HG03103 (cell line): Measurements from ENCODE around the gene KRTAP4-11.
"Not testable (repeated sequence)": the region's sequence is repeated elsewhere in the genome, so short reads cannot be mapped to it uniquely, and the experiment has no call there.

Experiments
- ATAC-seq: cut with Tn5 transposase; IDR thresholded peaks from one replicate; pipeline ENCODE4 v1.9.1; 2021; ENCODE audit warnings: low read depth; ENCODE audit not compliant: unreplicated experiment

Gene KRTAP4-11

DNA sequence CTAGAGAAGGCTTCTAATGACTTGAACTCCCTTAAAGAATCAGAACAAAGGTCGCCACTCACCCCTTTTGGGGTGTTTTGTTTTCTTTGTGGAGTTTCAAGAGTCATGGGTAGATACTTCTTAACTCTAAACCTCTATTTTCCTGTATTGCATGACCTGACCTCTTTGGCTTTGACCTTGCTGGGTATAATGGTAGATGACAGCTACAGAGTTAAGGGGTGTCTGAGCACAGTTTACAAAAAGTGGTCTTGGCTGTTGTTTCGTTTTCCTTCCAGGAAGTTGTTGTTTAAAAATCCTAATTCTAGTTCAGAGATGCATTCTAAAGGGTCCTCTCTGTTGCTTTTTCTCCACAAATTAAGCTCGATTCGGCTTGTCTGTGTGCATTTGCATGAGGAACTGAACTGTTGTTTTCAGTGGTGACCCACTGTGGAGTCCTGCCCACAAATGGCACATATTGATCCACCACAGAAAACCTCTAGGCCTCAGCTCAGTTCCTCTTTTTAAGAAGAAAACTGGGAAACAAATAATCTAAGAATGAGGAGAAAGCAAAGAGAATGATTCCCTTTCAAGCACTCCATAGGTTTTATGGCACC, 29.3 kb downstream of the KRTAP4-11 start:
- ATAC-seq: not testable (repeated sequence)

DNA sequence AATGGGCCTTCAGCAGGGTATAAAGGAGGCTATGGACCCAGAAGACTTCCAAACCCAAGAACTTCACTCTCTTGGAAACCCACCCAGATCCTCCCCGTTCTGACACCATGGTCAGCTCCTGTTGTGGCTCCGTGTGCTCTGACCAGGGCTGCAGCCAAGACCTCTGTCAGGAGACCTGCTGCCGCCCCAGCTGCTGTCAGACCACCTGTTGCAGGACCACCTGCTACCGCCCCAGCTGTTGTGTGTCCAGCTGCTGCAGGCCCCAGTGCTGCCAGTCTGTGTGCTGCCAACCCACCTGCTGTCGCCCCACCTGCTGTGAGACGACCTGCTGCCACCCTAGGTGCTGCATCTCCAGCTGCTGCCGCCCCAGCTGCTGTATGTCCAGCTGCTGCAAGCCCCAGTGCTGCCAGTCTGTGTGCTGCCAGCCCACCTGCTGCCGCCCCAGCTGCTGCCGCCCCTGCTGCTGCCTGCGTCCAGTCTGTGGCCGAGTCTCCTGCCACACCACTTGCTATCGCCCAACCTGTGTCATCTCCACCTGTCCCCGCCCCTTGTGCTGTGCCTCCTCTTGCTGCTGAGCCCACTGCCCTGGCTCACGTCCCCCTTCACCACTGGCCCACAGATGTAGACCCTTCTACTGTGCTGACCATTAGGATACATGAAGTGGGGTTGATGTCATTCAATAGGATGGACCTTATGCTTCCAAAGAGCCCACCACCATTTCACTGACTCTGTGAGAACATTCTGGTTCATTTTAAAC, 33.9 kb downstream of the KRTAP4-11 start, which contains the start of gene KRTAP4-7:
KRTAP4-7 (plus strand) TSS at position 51 of the 757 bp plus-strand sequence; CDS start at position 108, 57 bp downstream.
- not testable (repeated sequence) for ATAC-seq

DNA sequence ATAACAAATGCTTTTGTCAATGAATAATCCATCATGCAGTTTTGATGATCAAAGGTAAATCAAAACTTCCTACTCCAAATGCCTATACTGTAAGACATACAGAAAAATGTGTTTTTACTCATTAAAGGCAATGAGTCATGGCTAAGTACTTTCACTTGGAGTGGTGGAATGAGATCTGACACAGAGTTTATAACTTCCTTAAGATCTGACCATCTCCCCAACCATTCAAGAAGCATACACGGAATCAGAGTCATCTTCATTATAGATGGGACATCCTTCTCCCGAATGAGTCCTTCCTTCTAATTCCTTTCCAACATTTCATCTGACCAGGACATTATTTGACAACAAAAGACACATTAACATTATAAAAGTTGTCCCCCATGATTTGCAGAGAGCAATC, 34.7 kb downstream of the KRTAP4-11 start:
- not testable (repeated sequence) for ATAC-seq

DNA sequence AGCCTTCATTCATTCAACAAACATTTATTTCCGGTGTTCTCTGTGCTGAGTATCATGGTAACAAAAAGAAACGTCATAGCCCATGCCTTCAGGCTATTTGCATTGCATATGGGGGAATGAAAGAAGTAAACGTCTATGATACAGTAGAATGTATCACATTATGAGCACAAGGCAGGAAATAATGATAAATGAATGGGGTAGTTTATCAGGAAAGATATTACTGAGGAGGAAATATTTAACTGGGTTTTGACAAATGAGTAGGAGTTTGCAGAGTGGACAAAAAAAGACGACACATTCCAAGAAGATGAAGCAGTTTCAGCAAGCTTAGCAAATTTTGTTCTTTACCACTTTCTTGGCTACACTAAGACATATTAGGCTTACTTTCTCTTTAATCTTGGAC, 35.5 kb downstream of the KRTAP4-11 start:
- ATAC-seq: no peak

- no peak for ATAC-seq
Measured at GRCh38 chr17:41076788-41077187, 41.4 kb downstream of the KRTAP4-11 start.

DNA sequence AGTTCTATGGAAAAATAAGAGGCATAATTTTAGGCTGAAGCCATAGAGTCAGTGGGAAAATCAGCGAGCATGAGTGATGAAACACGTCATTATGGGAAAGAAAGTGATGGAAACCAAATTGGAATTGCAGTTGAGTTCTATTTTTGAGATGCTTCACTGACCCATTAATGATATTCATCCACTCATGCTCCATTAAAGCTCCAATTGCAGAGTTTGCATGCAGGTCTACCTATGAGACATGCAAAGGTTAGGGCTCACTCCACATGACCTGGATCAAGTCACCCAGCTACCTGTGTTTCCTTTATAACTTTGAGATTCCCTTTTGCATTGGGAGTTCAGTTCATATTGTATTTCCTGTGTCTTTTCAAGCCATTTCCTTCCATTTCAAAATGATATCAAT, 44.5 kb downstream of the KRTAP4-11 start:
- no peak for ATAC-seq

- no peak for ATAC-seq
Measured at GRCh38 chr17:41071606-41072360, 46.4 kb downstream of the KRTAP4-11 start.

DNA sequence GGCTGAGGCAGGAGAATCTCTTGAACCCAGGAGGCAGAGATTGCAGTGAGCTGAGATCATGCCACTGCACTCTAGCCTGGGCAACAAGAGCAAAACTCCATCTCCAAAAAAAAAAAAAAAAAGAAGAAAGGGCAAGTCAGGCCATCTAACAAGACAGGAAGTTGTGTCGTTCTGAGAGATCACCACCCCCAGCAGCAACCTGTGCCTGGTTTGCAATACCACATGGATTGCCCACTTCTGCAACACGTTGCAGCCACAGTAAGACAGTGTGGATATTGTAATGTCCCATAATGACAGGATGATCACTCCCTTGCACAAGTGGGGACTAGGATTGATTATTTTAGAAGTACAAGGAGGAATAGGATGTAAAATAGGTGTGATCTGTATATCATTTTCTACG, 49.1 kb downstream of the KRTAP4-11 start:
- no peak for ATAC-seq

DNA sequence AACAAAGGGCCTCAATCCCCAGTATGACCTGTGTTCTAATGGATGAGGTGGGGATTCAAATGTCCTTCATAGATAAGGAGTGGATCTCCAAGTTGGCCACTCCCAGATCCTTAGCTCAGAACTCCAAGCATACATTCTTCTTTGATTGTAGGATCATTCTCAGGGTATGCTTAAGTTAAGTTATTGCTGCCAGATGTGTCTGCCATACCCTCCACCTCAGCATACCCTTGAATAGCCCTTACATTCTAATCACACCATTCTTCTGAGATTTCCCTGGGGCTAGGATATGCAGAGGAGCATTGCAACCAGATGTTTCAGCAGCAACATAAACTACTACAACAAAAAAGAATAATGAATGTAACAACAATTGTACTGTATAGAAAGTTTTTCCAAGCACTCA, 50.9 kb downstream of the KRTAP4-11 start:
- no peak for ATAC-seq
